Lung (tissue), 12 donors: ENCODE results near the gene TRERF1. TPM values are rescaled to one million over a fixed set of nuclear protein-coding genes. Genes with fewer than 3 reads are reported as not detected.

Experiments used
- ATAC-seq: fragments of 200-7000 bp; cut with Tn5 transposase; one replicate; pipeline ENCODE4 v1.9.1; 2020; ENCODE audit warnings: moderate number of reproducible peaks; ENCODE audit not compliant: insufficient read depth, low FRiP score
- DNase-seq, 3 donors: peaks; one replicate each; pipeline ENCODE4 v3.0.0-alpha.2; 2013 to 2017
- H3K27ac ChIP-seq, 2 donors: one replicate each; pipeline ENCODE4 v1.5.1; 2013; ENCODE audit warnings: mild to moderate bottlenecking in 2 of 2, moderate library complexity in 2 of 2, control low read depth in 1 of 2, inconsistent platforms in 1 of 2, low read depth in 1 of 2, low read length in 1 of 2
- H3K27me3 ChIP-seq, 3 donors: one replicate each; pipeline ENCODE4 v1.5.1; 2013; ENCODE audit warnings: low read length in 2 of 3; ENCODE audit not compliant: control insufficient read depth in 3 of 3, insufficient read depth in 3 of 3
- H3K36me3 ChIP-seq, 4 donors: one replicate each; pipeline ENCODE4 v1.5.1; 2013; ENCODE audit warnings: low read length in 4 of 4, mild to moderate bottlenecking in 1 of 4, moderate library complexity in 1 of 4; ENCODE audit not compliant: control insufficient read depth in 4 of 4, insufficient read depth in 4 of 4
- H3K4me1 ChIP-seq, 5 donors: one replicate each; pipeline ENCODE4 v1.5.1; 2013; ENCODE audit warnings: low read length in 5 of 5, mild to moderate bottlenecking in 2 of 5, moderate library complexity in 1 of 5; ENCODE audit not compliant: control insufficient read depth in 5 of 5, insufficient read depth in 5 of 5
- H3K4me3 ChIP-seq: one replicate; pipeline ENCODE4 v1.5.1; 2013; ENCODE audit warnings: mild to moderate bottlenecking, control low read depth, moderate library complexity
- H3K9ac ChIP-seq, 2 donors: one replicate each; pipeline ENCODE4 v1.5.1; 2013; ENCODE audit warnings: low read length in 2 of 2, control low read depth in 1 of 2; ENCODE audit not compliant: insufficient read depth in 1 of 2
- H3K9me3 ChIP-seq, 4 donors: one replicate each; pipeline ENCODE4 v1.5.1; 2013; ENCODE audit warnings: low read length in 3 of 4, mild to moderate bottlenecking in 1 of 4, moderate library complexity in 1 of 4; ENCODE audit not compliant: control insufficient read depth in 4 of 4, insufficient read depth in 3 of 4
- WGBS, 2 donors: extraction: QIAGEN DNeasy Blood & Tissue Kit; methylation state at CpG; one replicate each; pipeline ENCODE4 v1.1.7; 2013; 5-methylcytosine and 5-hydroxymethylcytosine counted together
- polyA plus RNA-seq, 2 donors: library from polyadenylated mRNA; stranded (reverse); fragments of 200-250 nt; gene quantifications; one replicate each; pipeline ENCODE4 v1.2.1, GENCODE V29; 2013
- total RNA-seq, 2 donors: library from RNA; depleted of rRNA in 1 of 2; stranded (reverse); fragments of >200 nt in 1 of 2; gene quantifications; one replicate each; pipeline ENCODE4 v1.2.1, GENCODE V29; 2014 to 2021
- TF ChIP-seq, protein P1 (sequence below): IDR thresholded peaks from 2 replicates; pipeline ENCODE4 v1.5.1; 2012; ENCODE audit warnings: mild to moderate bottlenecking; ENCODE audit errors: control extremely low read depth, extremely low read depth
- donor health status: control.
- donor health status: control.
- donor health status: Bipolar disorder and iron deficiency.
- donor health status: healthy.
- donor health status: DM: yes; HTN: yes; CAD: no.

TRERF1 gene
- total and polyA plus RNA-seq, 4 donors: 1.2 to 10.4 (median 3.3) TPM

- no peak overlapping the region for H3K27ac ChIP-seq
- no peak for ATAC-seq
- 81 to 89% methylated on average over 6 of the region's 6 CpGs for WGBS, 2 donors
Observed at GRCh38 chr6:42188406-42188805, 263.3 kb downstream of the TRERF1 start.

DNA sequence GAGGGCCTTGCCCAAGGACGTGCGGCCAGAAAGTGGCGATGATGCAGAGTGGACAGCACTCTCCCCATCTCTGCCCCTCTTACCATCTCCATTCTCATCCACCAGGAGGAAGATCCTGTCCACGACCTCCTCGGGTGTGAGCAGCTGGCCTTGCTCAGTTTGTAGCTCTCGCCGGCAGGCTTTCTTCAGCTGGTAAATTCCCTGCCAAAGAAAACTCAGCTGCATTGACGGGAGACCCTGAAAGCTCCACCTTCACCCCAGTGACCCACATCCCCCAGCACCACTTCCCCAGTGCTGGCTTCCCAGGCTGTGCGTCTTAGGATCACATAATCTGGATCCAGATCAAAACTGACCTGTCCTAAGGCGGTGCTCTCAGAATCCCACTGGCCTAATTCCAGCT lies 266.1 kb downstream of the TRERF1 start:
- Histone ChIP-seq H3K9ac (no peak overlapping the region), H3K27me3 (no peaks in the 10 kb centered on the region), H3K9me3 (peaks cover 0 to 3% (median 0%) of the 10 kb centered on the region in 4 donors), H3K4me1 (peaks cover 0 to 7% (median 0%) of the 10 kb centered on the region in 5 donors), H3K27ac (no peak overlapping the region), H3K4me3 (no peak overlapping the region), H3K36me3 (no peaks in the 10 kb centered on the region)
- DNase-seq: peak; percentile 56 to 72 (median 69)
- ATAC-seq: no peak
- TF ChIP-seq, protein P1, sequence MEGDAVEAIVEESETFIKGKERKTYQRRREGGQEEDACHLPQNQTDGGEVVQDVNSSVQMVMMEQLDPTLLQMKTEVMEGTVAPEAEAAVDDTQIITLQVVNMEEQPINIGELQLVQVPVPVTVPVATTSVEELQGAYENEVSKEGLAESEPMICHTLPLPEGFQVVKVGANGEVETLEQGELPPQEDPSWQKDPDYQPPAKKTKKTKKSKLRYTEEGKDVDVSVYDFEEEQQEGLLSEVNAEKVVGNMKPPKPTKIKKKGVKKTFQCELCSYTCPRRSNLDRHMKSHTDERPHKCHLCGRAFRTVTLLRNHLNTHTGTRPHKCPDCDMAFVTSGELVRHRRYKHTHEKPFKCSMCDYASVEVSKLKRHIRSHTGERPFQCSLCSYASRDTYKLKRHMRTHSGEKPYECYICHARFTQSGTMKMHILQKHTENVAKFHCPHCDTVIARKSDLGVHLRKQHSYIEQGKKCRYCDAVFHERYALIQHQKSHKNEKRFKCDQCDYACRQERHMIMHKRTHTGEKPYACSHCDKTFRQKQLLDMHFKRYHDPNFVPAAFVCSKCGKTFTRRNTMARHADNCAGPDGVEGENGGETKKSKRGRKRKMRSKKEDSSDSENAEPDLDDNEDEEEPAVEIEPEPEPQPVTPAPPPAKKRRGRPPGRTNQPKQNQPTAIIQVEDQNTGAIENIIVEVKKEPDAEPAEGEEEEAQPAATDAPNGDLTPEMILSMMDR: no peak
- WGBS, 2 donors: 75 to 77% methylated on average over 10 of the region's 10 CpGs

More at GRCh38 chr6:42188406-42188805, 263.3 kb downstream of the TRERF1 start:
- no peak overlapping the region for H3K4me3 ChIP-seq
- TF ChIP-seq, protein P1: no peak
- no peak overlapping the region for H3K9ac ChIP-seq
- DNase-seq: no peak
- peaks cover 0 to 7% (median 0%) of the 10 kb centered on the region in 5 donors for H3K4me1 ChIP-seq
- peaks cover 0 to 3% (median 0%) of the 10 kb centered on the region in 4 donors for H3K9me3 ChIP-seq
- H3K36me3 ChIP-seq: no peaks in the 10 kb centered on the region
- H3K27me3 ChIP-seq: no peaks in the 10 kb centered on the region

- Histone ChIP-seq H3K9ac (no peak overlapping the region), H3K27me3 (no peaks in the 10 kb centered on the region), H3K4me1 (peaks cover 0 to 7% (median 0%) of the 10 kb centered on the region in 5 donors), H3K27ac (no peak overlapping the region), H3K4me3 (no peak overlapping the region), H3K36me3 (no peaks in the 10 kb centered on the region), H3K9me3 (peaks cover 0 to 3% (median 0%) of the 10 kb centered on the region in 4 donors)
- TF ChIP-seq, protein P1: no peak
- 86 to 96% methylated on average over 4 of the region's 4 CpGs for WGBS, 2 donors
- ATAC-seq: no peak
- DNase-seq: no peak
Observed at GRCh38 chr6:42184475-42184874, 267.3 kb downstream of the TRERF1 start.

- Histone ChIP-seq H3K4me1 (peaks cover 0 to 13% (median 0%) of the 10 kb centered on the region in 5 donors), H3K27ac (no peak overlapping the region), H3K36me3 (no peaks in the 10 kb centered on the region), H3K9me3 (no peaks in the 10 kb centered on the region), H3K4me3 (no peak overlapping the region), H3K9ac (no peak overlapping the region), H3K27me3 (no peaks in the 10 kb centered on the region)
- ATAC-seq (no peak), DNase-seq (no peak)
- WGBS, 2 donors: 74 to 82% methylated on average over 5 of the region's 5 CpGs
- TF ChIP-seq, protein P1: no peak
Observed at GRCh38 chr6:42182101-42182500, 269.6 kb downstream of the TRERF1 start.
